22Rv1 (cell line): ENCODE data around the gene DOC2B.

Source experiments
- H3K27ac ChIP-seq: fragments of 450-650 bp; 2 replicates; pipeline ENCODE4 v1.5.1; 2017
- CTCF ChIP-seq: fragments of 450-650 bp; IDR thresholded peaks from 2 replicates; pipeline ENCODE4 v1.5.1; 2017; ENCODE audit warnings: mild to moderate bottlenecking
- ZFX ChIP-seq: fragments of 450-650 bp; IDR thresholded peaks from 2 replicates; pipeline ENCODE4 v1.6.1; 2017; ENCODE audit warnings: antibody characterized with exemption, borderline replicate concordance

The DOC2B gene

GRCh38 chr17:181245-182049, at the start of gene DOC2B:
TSS of gene DOC2B (minus strand) at chr17:181650. CDS start at chr17:181479, 171 bp downstream.
- H3K27ac ChIP-seq, result no peak within 1 kb of the TSS
- TF ChIP-seq ZFX, result no peak
- no peak for TF ChIP-seq CTCF

GRCh38 chr17:230395-230770, 48.9 kb upstream of the DOC2B start:
- no peak overlapping the region for H3K27ac ChIP-seq
- TF ChIP-seq ZFX (no peak), CTCF (no peak)

GRCh38 chr17:229709-230394, 48.4 kb upstream of the DOC2B start:
- TF ChIP-seq ZFX (no peak), CTCF (no peak)
- no peak overlapping the region for H3K27ac ChIP-seq

GRCh38 chr17:228951-229708, 47.7 kb upstream of the DOC2B start:
- no peak overlapping the region for H3K27ac ChIP-seq
- TF ChIP-seq CTCF (no peak), ZFX (no peak)

GRCh38 chr17:227946-228615, 46.6 kb upstream of the DOC2B start:
- TF ChIP-seq CTCF (no peak), ZFX (no peak)
- no peak overlapping the region for H3K27ac ChIP-seq

- no peak overlapping the region for H3K27ac ChIP-seq
- TF ChIP-seq CTCF (no peak), ZFX (no peak)
Observed at GRCh38 chr17:227078-227945, 45.9 kb upstream of the DOC2B start.
